NCI-H2107 treated with DMSO at 0.1 percent for 48 hours (cell line): ENCODE results near the gene ZNF862.
"Not testable (repeated sequence)": the region's sequence is repeated elsewhere in the genome, so short reads cannot be mapped to it uniquely, and the experiment has no call there.

Experiments used
- DNase-seq: peaks from one replicate; lab custom pipeline; 2025; ENCODE audit not compliant: unreplicated experiment; lab: John Stamatoyannopoulos, UW

The ZNF862 gene

GRCh38 chr7:149879271-149879743 lies 41.1 kb downstream of the ZNF862 start:
- no peak for DNase-seq

- DNase-seq = no peak
Measured at GRCh38 chr7:149879766-149880637, 41.8 kb downstream of the ZNF862 start.

- DNase-seq = no peak
Measured at GRCh38 chr7:149880638-149881311, 42.6 kb downstream of the ZNF862 start.

- no peak for DNase-seq
Measured at GRCh38 chr7:149881328-149882247, 43.4 kb downstream of the ZNF862 start.

GRCh38 chr7:149882248-149883047 lies 44.3 kb downstream of the ZNF862 start:
- no peak for DNase-seq

- DNase-seq = no peak
Measured at GRCh38 chr7:149883048-149883438, 44.9 kb downstream of the ZNF862 start.

GRCh38 chr7:149883452-149883861 lies 45.3 kb downstream of the ZNF862 start:
- peak; percentile 67 for DNase-seq

- no peak for DNase-seq
Measured at GRCh38 chr7:149884016-149884415, 45.8 kb downstream of the ZNF862 start.

GRCh38 chr7:149884541-149884940 lies 46.4 kb downstream of the ZNF862 start:
- DNase-seq = no peak

- peak; percentile 50 for DNase-seq
Measured at GRCh38 chr7:149885191-149886017, 47.2 kb downstream of the ZNF862 start.

GRCh38 chr7:149886018-149886415 lies 47.8 kb downstream of the ZNF862 start:
- no peak for DNase-seq

- no peak for DNase-seq
Measured at GRCh38 chr7:149887311-149887710, 49.1 kb downstream of the ZNF862 start.

- DNase-seq = not testable (repeated sequence)
Measured at GRCh38 chr7:149890715-149891114, 52.5 kb downstream of the ZNF862 start.

GRCh38 chr7:149894957-149895356 lies 56.8 kb downstream of the ZNF862 start:
- not testable (repeated sequence) for DNase-seq

- DNase-seq = not testable (repeated sequence)
Measured at GRCh38 chr7:149907776-149908376, 69.7 kb downstream of the ZNF862 start.

- DNase-seq = not testable (repeated sequence)
Measured at GRCh38 chr7:149910219-149910618, 72.0 kb downstream of the ZNF862 start.

GRCh38 chr7:149912126-149912525 lies 74.0 kb downstream of the ZNF862 start:
- DNase-seq = not testable (repeated sequence)
